NB4 (cell line): Measurements from ENCODE around the gene OR2T10.

Source experiments
- POLR2A ChIP-seq: IDR thresholded peaks from 2 replicates; pipeline ENCODE4 v1.6.1; 2011; ENCODE audit warnings: mild to moderate bottlenecking; ENCODE audit not compliant: insufficient read length; ENCODE audit errors: extremely low read depth
- TF ChIP-seq, protein P1 (sequence below): IDR thresholded peaks from one replicate; pipeline ENCODE4 v1.5.1; 2012; ENCODE audit warnings: low read depth, low read length
- TF ChIP-seq, protein P2 (sequence below): IDR thresholded peaks from 2 replicates; pipeline ENCODE4 v1.6.1; 2011; ENCODE audit warnings: low read depth, low read length

DNA sequence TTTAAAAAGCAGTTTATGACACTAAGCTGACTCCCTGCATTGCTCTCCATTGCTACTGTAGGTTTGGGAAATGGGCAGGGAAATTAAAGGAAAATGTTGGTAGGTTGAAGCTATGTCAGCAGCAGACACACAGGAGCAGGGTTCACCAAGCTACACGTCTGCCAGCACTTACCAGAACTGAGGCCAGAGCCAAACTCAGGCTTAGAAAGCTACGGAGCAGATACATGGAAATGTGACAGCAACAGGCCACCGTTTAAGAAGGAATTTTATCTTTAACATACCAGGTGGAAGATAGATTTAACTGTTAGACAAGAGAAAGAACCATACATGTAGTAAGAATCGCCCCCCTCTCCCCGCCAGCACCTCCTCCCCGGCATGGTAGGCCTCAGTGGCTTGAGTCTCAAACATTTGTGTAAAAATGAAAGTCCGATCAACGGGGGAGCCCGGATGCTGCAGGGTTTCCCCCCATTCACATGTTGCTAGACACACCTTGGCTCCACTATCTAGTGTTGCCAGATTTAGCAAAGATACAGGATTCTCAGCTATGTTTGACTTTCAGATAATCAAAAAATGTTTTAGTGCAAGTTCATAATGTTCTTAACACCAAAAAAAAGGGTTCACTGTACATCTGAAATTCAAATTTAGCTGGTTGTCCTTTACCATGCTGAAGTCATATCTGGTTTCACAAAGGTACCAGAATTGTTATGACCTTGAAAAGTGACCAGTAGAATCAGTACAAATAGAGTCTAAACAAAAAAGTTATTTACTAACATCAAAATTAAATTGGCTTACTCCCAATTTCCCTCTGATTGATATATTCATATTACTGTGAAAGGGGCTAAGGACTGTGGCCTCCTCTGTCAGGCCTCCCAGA, 30.7 kb upstream of the OR2T10 start:
- TF ChIP-seq POLR2A = no peak
- TF ChIP-seq, protein P1, sequence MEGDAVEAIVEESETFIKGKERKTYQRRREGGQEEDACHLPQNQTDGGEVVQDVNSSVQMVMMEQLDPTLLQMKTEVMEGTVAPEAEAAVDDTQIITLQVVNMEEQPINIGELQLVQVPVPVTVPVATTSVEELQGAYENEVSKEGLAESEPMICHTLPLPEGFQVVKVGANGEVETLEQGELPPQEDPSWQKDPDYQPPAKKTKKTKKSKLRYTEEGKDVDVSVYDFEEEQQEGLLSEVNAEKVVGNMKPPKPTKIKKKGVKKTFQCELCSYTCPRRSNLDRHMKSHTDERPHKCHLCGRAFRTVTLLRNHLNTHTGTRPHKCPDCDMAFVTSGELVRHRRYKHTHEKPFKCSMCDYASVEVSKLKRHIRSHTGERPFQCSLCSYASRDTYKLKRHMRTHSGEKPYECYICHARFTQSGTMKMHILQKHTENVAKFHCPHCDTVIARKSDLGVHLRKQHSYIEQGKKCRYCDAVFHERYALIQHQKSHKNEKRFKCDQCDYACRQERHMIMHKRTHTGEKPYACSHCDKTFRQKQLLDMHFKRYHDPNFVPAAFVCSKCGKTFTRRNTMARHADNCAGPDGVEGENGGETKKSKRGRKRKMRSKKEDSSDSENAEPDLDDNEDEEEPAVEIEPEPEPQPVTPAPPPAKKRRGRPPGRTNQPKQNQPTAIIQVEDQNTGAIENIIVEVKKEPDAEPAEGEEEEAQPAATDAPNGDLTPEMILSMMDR = no peak
- TF ChIP-seq, protein P2, sequence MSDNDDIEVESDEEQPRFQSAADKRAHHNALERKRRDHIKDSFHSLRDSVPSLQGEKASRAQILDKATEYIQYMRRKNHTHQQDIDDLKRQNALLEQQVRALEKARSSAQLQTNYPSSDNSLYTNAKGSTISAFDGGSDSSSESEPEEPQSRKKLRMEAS = no peak
